Measurements from ENCODE around the gene SMARCD2. TPM values are rescaled to one million over a fixed set of nuclear protein-coding genes. Genes with fewer than 3 reads are reported as not detected.
"Not testable (repeated sequence)": the region's sequence is repeated elsewhere in the genome, so short reads cannot be mapped to it uniquely, and the experiment has no call there.

Gene SMARCD2
- polyA plus RNA-seq, 1 donor from 2014 or later: 33.2 TPM

- Histone ChIP-seq H3F3A (ENCODE audit: insufficient read depth, low read length, poor library complexity, severe bottlenecking) (no peaks in the 10 kb centered on the region), H4K20me1 (ENCODE audit: insufficient read depth) (no peaks in the 10 kb centered on the region), H3K4me2 (ENCODE audit: low read length) (no peak overlapping the region), H3K9me3 (ENCODE audit: low read length) (no peaks in the 10 kb centered on the region), H2AFZ (ENCODE audit: low read depth, low read length) (no peak overlapping the region), H3K79me2 (replicated peaks; ENCODE audit: insufficient read depth, low read length) (no peaks in the 10 kb centered on the region), H3K27ac (ENCODE audit: low read length) (no peak overlapping the region), H3K27me3 (ENCODE audit: insufficient read depth, low read depth, low read length) (no peaks in the 10 kb centered on the region), H3K36me3 (ENCODE audit: insufficient read depth, low read length) (no peaks in the 10 kb centered on the region), H3K9ac (ENCODE audit: low read length) (no peak overlapping the region), H3K4me3 (ENCODE audit: low read length) (no peak overlapping the region), H3K9me2 (ENCODE audit: insufficient read depth, low read length) (no peaks in the 10 kb centered on the region)
- TF ChIP-seq RAD21 (conservative IDR thresholded peaks at IDR 0.05) (no peak), EZH2 (IDR thresholded peaks at IDR 0.05; ENCODE audit: borderline replicate concordance, insufficient read depth, low read length, poor library complexity, severe bottlenecking) (no peak), POLR2AphosphoS5 (IDR thresholded peaks at IDR 0.05) (no peak), TAF1 (IDR thresholded peaks at IDR 0.05; ENCODE audit: low read depth) (no peak), SMC3 (conservative IDR thresholded peaks at IDR 0.05; ENCODE audit: poor library complexity) (no peak), CTCF (IDR thresholded peaks at IDR 0.05; ENCODE audit: poor library complexity, severe bottlenecking) (no peak), MXI1 (conservative IDR thresholded peaks at IDR 0.05; ENCODE audit: poor library complexity, severe bottlenecking) (no peak), EP300 (conservative IDR thresholded peaks at IDR 0.05; ENCODE audit: poor library complexity, severe bottlenecking) (no peak)
- TF ChIP-seq, protein P1, sequence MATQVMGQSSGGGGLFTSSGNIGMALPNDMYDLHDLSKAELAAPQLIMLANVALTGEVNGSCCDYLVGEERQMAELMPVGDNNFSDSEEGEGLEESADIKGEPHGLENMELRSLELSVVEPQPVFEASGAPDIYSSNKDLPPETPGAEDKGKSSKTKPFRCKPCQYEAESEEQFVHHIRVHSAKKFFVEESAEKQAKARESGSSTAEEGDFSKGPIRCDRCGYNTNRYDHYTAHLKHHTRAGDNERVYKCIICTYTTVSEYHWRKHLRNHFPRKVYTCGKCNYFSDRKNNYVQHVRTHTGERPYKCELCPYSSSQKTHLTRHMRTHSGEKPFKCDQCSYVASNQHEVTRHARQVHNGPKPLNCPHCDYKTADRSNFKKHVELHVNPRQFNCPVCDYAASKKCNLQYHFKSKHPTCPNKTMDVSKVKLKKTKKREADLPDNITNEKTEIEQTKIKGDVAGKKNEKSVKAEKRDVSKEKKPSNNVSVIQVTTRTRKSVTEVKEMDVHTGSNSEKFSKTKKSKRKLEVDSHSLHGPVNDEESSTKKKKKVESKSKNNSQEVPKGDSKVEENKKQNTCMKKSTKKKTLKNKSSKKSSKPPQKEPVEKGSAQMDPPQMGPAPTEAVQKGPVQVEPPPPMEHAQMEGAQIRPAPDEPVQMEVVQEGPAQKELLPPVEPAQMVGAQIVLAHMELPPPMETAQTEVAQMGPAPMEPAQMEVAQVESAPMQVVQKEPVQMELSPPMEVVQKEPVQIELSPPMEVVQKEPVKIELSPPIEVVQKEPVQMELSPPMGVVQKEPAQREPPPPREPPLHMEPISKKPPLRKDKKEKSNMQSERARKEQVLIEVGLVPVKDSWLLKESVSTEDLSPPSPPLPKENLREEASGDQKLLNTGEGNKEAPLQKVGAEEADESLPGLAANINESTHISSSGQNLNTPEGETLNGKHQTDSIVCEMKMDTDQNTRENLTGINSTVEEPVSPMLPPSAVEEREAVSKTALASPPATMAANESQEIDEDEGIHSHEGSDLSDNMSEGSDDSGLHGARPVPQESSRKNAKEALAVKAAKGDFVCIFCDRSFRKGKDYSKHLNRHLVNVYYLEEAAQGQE (IDR thresholded peaks at IDR 0.05; ENCODE audit: borderline replicate concordance): no peak
Measured at GRCh38 chr17:63859257-63859656, 16.8 kb upstream of the SMARCD2 start.

DNA sequence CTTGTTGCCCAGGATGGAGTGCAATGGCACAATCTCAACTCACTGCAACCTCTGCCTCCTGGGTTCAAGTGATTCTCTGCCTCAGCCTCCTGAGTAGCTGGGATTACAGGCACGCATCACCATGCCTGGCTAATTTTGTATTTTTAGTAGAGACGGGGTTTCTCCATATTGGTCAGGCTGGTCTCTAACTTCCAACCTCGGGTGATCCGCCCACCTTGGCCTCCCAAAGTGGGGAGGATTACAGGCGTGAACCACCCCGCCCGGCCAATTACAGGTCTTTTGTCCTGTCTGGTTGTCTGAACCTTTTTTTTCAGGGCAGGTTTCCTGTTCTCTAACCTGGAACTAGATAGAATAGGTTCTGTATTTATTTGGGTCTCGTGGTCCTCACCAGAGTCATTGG lies 13.9 kb upstream of the SMARCD2 start:
- not testable (repeated sequence) for H3K79me2 ChIP-seq (replicated peaks; ENCODE audit: insufficient read depth, low read length); H3K9ac ChIP-seq (ENCODE audit: low read length); H3K4me2 ChIP-seq (ENCODE audit: low read length); H3F3A ChIP-seq (ENCODE audit: insufficient read depth, low read length, poor library complexity, severe bottlenecking); H3K4me3 ChIP-seq (ENCODE audit: low read length); H3K27me3 ChIP-seq (ENCODE audit: insufficient read depth, low read depth, low read length); H4K20me1 ChIP-seq (ENCODE audit: insufficient read depth); H2AFZ ChIP-seq (ENCODE audit: low read depth, low read length); H3K9me3 ChIP-seq (ENCODE audit: low read length); H3K36me3 ChIP-seq (ENCODE audit: insufficient read depth, low read length); H3K27ac ChIP-seq (ENCODE audit: low read length); H3K9me2 ChIP-seq (ENCODE audit: insufficient read depth, low read length)

GRCh38 chr17:63855185-63855584 lies 12.7 kb upstream of the SMARCD2 start:
- Histone ChIP-seq H3K79me2 (replicated peaks; ENCODE audit: insufficient read depth, low read length) (no peaks in the 10 kb centered on the region), H3F3A (ENCODE audit: insufficient read depth, low read length, poor library complexity, severe bottlenecking) (no peaks in the 10 kb centered on the region), H2AFZ (ENCODE audit: low read depth, low read length) (no peak overlapping the region), H3K4me3 (ENCODE audit: low read length) (no peak overlapping the region), H3K4me2 (ENCODE audit: low read length) (no peak overlapping the region), H3K27me3 (ENCODE audit: insufficient read depth, low read depth, low read length) (no peaks in the 10 kb centered on the region), H3K9me3 (ENCODE audit: low read length) (no peaks in the 10 kb centered on the region), H4K20me1 (ENCODE audit: insufficient read depth) (no peaks in the 10 kb centered on the region), H3K27ac (ENCODE audit: low read length) (no peak overlapping the region), H3K9me2 (ENCODE audit: insufficient read depth, low read length) (no peaks in the 10 kb centered on the region), H3K9ac (ENCODE audit: low read length) (no peak overlapping the region), H3K36me3 (ENCODE audit: insufficient read depth, low read length) (no peaks in the 10 kb centered on the region)
- TF ChIP-seq, protein P1 (IDR thresholded peaks at IDR 0.05; ENCODE audit: borderline replicate concordance): no peak
- TF ChIP-seq EZH2 (IDR thresholded peaks at IDR 0.05; ENCODE audit: borderline replicate concordance, insufficient read depth, low read length, poor library complexity, severe bottlenecking) (no peak), EP300 (conservative IDR thresholded peaks at IDR 0.05; ENCODE audit: poor library complexity, severe bottlenecking) (no peak), MXI1 (conservative IDR thresholded peaks at IDR 0.05; ENCODE audit: poor library complexity, severe bottlenecking) (no peak), POLR2AphosphoS5 (IDR thresholded peaks at IDR 0.05) (no peak), TAF1 (IDR thresholded peaks at IDR 0.05; ENCODE audit: low read depth) (no peak), RAD21 (conservative IDR thresholded peaks at IDR 0.05) (no peak), SMC3 (conservative IDR thresholded peaks at IDR 0.05; ENCODE audit: poor library complexity) (no peak)

Measured in neural cell (in vitro differentiated cells).